Hepatocyte (in vitro differentiated cells): ENCODE results near the gene ALG12. TPM values are rescaled to one million over a fixed set of nuclear protein-coding genes. Genes with fewer than 3 reads are reported as not detected.
A peak's percentile ranks its signal among the peaks of the same experiment; 100 is the strongest.

Experiments used
- DNase-seq: peaks from one replicate; pipeline ENCODE4 v3.0.0-alpha.2; 2016; ENCODE audit warnings: low spot score
- H2AFZ ChIP-seq: fragments of 200-600 bp; sonication (generic); 2 replicates; pipeline ENCODE4 v1.6.0; 2016; ENCODE audit warnings: antibody characterized with exemption, mild to moderate bottlenecking
- H3K27ac ChIP-seq: fragments of 200-600 bp; sonication (generic); 2 replicates; pipeline ENCODE4 v1.5.1; 2016; ENCODE audit warnings: mild to moderate bottlenecking
- H3K27me3 ChIP-seq: fragments of 200-600 bp; sonication (generic); 2 replicates; pipeline ENCODE4 v1.6.1; 2016
- H3K36me3 ChIP-seq: fragments of 200-600 bp; sonication (generic); replicated peaks from 2 replicates; pipeline ENCODE4 v1.5.1; 2016; ENCODE audit warnings: low read depth; ENCODE audit not compliant: insufficient read depth
- H3K4me1 ChIP-seq: fragments of 200-600 bp; sonication (generic); 2 replicates; pipeline ENCODE4 v1.5.1; 2016; ENCODE audit warnings: mild to moderate bottlenecking, moderate library complexity; ENCODE audit not compliant: insufficient read depth
- H3K4me2 ChIP-seq: fragments of 200-600 bp; sonication (generic); 2 replicates; pipeline ENCODE4 v1.6.0; 2016
- H3K4me3 ChIP-seq: fragments of 200-600 bp; sonication (generic); 2 replicates; pipeline ENCODE4 v1.5.1; 2016; ENCODE audit warnings: mild to moderate bottlenecking
- H3K79me2 ChIP-seq: fragments of 200-600 bp; sonication (generic); 2 replicates; pipeline ENCODE4 v1.6.0; 2017; ENCODE audit warnings: mild to moderate bottlenecking
- H3K9me2 ChIP-seq: fragments of 200-600 bp; sonication (generic); replicated peaks from 2 replicates; pipeline ENCODE4 v1.6.0; 2017; ENCODE audit warnings: mild to moderate bottlenecking; ENCODE audit not compliant: insufficient read depth
- H3K9me3 ChIP-seq: fragments of 200-600 bp; sonication (generic); 2 replicates; pipeline ENCODE4 v1.5.1; 2016; ENCODE audit warnings: low read depth, mild to moderate bottlenecking
- H4K20me1 ChIP-seq: fragments of 200-600 bp; sonication (generic); 2 replicates; pipeline ENCODE4 v1.6.0; 2016; ENCODE audit warnings: mild to moderate bottlenecking; ENCODE audit not compliant: insufficient read depth, poor library complexity, severe bottlenecking
- EZH2 ChIP-seq: fragments of 200-600 bp; sonication (generic); IDR thresholded peaks from 2 replicates; pipeline ENCODE4 v1.6.1; 2016; ENCODE audit warnings: antibody characterized with exemption, mild to moderate bottlenecking, borderline replicate concordance
- EZH2phosphoT487 ChIP-seq: fragments of 200-600 bp; sonication (generic); IDR thresholded peaks from one replicate; pipeline ENCODE4 v1.6.1; 2018; ENCODE audit warnings: antibody characterized with exemption, mild to moderate bottlenecking, low read depth, moderate library complexity; ENCODE audit not compliant: unreplicated experiment, severe bottlenecking
- WGBS: methylation state at CpG from one replicate; pipeline ENCODE4 v1.1.6; 2016; ENCODE audit warnings: low lambda C conversion rate; ENCODE audit errors: missing lambda C conversion rate; 5-methylcytosine and 5-hydroxymethylcytosine counted together
- polyA plus RNA-seq: library from polyadenylated mRNA; unstranded; fragments of >200 nt; fragmentation: Nextera tagmentation; extraction: Ambion mirVana; gene quantifications from 2 replicates; pipeline ENCODE4 v1.2.1, GENCODE V29; 2016
- total RNA-seq: library from RNA; depleted of rRNA; stranded (reverse); fragments of >200 nt; gene quantifications from 2 replicates; pipeline ENCODE4 v1.2.3, GENCODE V29; 2014
- TF ChIP-seq, protein P1 (sequence below): fragments of 200-600 bp; sonication (generic); IDR thresholded peaks from 2 replicates; pipeline ENCODE4 v1.5.1; 2016; ENCODE audit warnings: antibody characterized with exemption, mild to moderate bottlenecking; ENCODE audit not compliant: poor library complexity

ALG12 gene
- total RNA-seq, result 22.4 and 30.8 TPM in 2 replicates
- 62.6 and 69.6 TPM in 2 replicates for polyA plus RNA-seq

GRCh38 chr22:49917974-49918910, at the start of gene ALG12, which contains the start of gene CRELD2:
ALG12 (minus strand) TSS chr22:49918438; CDS start chr22:49913765, 4,673 bp downstream.
CRELD2 (plus strand) TSS chr22:49918634; CDS start chr22:49918770, 136 bp downstream.
- TF ChIP-seq, protein P1, sequence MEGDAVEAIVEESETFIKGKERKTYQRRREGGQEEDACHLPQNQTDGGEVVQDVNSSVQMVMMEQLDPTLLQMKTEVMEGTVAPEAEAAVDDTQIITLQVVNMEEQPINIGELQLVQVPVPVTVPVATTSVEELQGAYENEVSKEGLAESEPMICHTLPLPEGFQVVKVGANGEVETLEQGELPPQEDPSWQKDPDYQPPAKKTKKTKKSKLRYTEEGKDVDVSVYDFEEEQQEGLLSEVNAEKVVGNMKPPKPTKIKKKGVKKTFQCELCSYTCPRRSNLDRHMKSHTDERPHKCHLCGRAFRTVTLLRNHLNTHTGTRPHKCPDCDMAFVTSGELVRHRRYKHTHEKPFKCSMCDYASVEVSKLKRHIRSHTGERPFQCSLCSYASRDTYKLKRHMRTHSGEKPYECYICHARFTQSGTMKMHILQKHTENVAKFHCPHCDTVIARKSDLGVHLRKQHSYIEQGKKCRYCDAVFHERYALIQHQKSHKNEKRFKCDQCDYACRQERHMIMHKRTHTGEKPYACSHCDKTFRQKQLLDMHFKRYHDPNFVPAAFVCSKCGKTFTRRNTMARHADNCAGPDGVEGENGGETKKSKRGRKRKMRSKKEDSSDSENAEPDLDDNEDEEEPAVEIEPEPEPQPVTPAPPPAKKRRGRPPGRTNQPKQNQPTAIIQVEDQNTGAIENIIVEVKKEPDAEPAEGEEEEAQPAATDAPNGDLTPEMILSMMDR, result no peak
- TF ChIP-seq EZH2phosphoT487 (no peak), EZH2 (no peak)
- no peaks in the 10 kb centered on the region for H3K27me3 ChIP-seq
- peak within 1 kb of the TSS; percentile 99 for H3K4me2 ChIP-seq
- H3K27ac ChIP-seq, result peak within 1 kb of the TSS; percentile 96
- H3K4me3 ChIP-seq, result peak within 1 kb of the TSS; percentile 46
- under 1% methylated on average over 55 of the region's 103 CpGs for WGBS
- no peaks in the 10 kb centered on the region for H4K20me1 ChIP-seq
- no peaks in the 10 kb centered on the region for H3K9me2 ChIP-seq
- H3K36me3 ChIP-seq, result peaks cover 3% of the 10 kb centered on the region
- peaks cover 13% of the 10 kb centered on the region for H3K4me1 ChIP-seq
- DNase-seq, result peak; percentile 99
- H3K79me2 ChIP-seq, result peaks cover 40% of the 10 kb centered on the region
- peak within 1 kb of the TSS; percentile 58 for H2AFZ ChIP-seq
- H3K9me3 ChIP-seq, result no peaks in the 10 kb centered on the region

GRCh38 chr22:49967706-49968208, 49.5 kb upstream of the ALG12 start:
- peak; percentile 53 for DNase-seq
- Histone ChIP-seq H3K4me3 (no peak overlapping the region), H3K27ac (peak overlapping the region; percentile 94), H3K27me3 (no peaks in the 10 kb centered on the region), H3K4me2 (peak overlapping the region; percentile 44), H2AFZ (no peak overlapping the region), H3K36me3 (no peaks in the 10 kb centered on the region), H3K79me2 (peaks cover 20% of the 10 kb centered on the region), H3K9me3 (no peaks in the 10 kb centered on the region), H3K4me1 (peaks cover 55% of the 10 kb centered on the region), H4K20me1 (peaks cover 28% of the 10 kb centered on the region), H3K9me2 (no peaks in the 10 kb centered on the region)
- 58% methylated on average over 17 of the region's 18 CpGs for WGBS
- TF ChIP-seq, protein P1, result no peak
- TF ChIP-seq EZH2phosphoT487, result no peak
- TF ChIP-seq EZH2, result no peak

DNA sequence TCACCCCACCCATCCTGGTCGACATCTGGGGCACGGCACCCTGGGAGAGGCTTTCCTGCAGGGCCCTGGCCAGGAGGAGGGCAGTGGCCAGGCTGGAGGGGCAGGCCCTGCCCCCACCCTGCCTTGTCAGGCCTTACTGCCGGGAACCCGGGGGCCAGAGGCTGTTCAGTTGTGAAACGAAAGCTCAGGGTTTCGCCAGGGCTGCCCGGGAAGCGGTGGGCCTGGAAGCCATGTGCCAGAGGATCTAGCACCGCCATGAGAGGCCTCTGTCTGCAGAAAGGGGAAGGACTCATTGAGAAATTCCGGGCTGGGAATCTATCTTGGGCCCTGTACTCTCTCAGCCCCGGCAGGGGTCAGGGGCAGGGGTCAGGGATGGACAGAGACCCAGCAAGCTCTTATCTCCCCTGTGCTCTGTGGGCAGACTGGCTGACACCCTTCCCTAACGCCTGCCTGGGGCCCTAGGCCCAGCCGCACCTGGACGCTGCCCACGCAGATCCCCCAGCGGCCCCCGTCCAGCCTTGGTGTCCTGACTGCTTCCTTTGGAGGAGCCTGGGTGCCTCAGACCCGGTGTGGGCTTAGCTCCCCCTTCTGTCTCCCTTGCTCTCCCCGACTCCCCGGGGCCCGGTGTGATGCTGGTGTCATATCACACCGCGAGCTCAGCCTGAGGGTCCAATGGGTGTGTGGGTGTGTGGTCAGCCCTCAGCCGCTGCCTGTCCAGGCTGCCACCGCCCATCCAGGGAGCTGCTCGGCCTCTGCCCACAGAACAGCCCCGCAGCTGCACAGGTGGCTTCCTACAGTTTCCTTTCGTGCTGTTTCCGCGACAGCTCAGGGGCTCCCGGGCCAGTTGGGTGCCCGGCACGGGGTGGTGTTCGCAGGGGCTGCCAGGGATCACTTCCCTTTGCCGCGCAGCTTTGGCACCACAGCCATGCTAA, 48.8 kb upstream of the ALG12 start:
- Histone ChIP-seq H3K4me3 (no peak overlapping the region), H3K27ac (peak overlapping the region; percentile 94), H4K20me1 (peaks cover 32% of the 10 kb centered on the region), H3K36me3 (no peaks in the 10 kb centered on the region), H3K4me2 (peak overlapping the region; percentile 44), H3K9me2 (no peaks in the 10 kb centered on the region), H3K9me3 (no peaks in the 10 kb centered on the region), H2AFZ (no peak overlapping the region), H3K4me1 (peaks cover 57% of the 10 kb centered on the region), H3K27me3 (no peaks in the 10 kb centered on the region), H3K79me2 (peaks cover 24% of the 10 kb centered on the region)
- DNase-seq, result peak; percentile 81
- TF ChIP-seq EZH2 (no peak), EZH2phosphoT487 (no peak)
- TF ChIP-seq, protein P1, result no peak
- WGBS, result 75% methylated on average over 36 of the region's 36 CpGs
